Small intestine (tissue), 7 donors: ENCODE results near the gene CERS3. TPM values are rescaled to one million over a fixed set of nuclear protein-coding genes. Genes with fewer than 3 reads are reported as not detected.

Source experiments
- DNase-seq, 2 donors: peaks; one replicate each; pipeline versions ENCODE4 v3.0.0 to v3.0.0-alpha.2; 2013
- FAIRE-seq: peaks from 2 replicates; lab custom pipeline; 2012; peaks lifted over from hg19 to GRCh38; lab: Jason Lieb, UNC
- H3K27ac ChIP-seq, 3 donors: one replicate each; pipeline ENCODE4 v1.5.1; 2013; ENCODE audit warnings: low read length in 2 of 3, mild to moderate bottlenecking in 2 of 3, control low read depth in 1 of 3, inconsistent platforms in 1 of 3, low read depth in 1 of 3, moderate library complexity in 1 of 3
- H3K27me3 ChIP-seq, 3 donors: one replicate each; pipeline ENCODE4 v1.6.1; 2013; ENCODE audit warnings: low read length in 3 of 3, inconsistent platforms in 1 of 3; ENCODE audit not compliant: control insufficient read depth in 3 of 3, insufficient read depth in 3 of 3
- H3K36me3 ChIP-seq, 3 donors: one replicate each; pipeline ENCODE4 v1.6.1; 2013; ENCODE audit warnings: low read length in 3 of 3, inconsistent platforms in 1 of 3, low read depth in 1 of 3, mild to moderate bottlenecking in 1 of 3, moderate library complexity in 1 of 3; ENCODE audit not compliant: control insufficient read depth in 3 of 3, insufficient read depth in 2 of 3
- H3K4me1 ChIP-seq, 3 donors: one replicate each; pipeline ENCODE4 v1.6.1; 2013; ENCODE audit warnings: low read length in 2 of 3, inconsistent platforms in 1 of 3, low read depth in 1 of 3, mild to moderate bottlenecking in 1 of 3, moderate library complexity in 1 of 3; ENCODE audit not compliant: control insufficient read depth in 3 of 3, insufficient read depth in 2 of 3
- H3K4me3 ChIP-seq, 3 donors: one replicate each; pipeline ENCODE4 v1.5.1; 2013; ENCODE audit warnings: low read length in 3 of 3, control low read depth in 1 of 3, inconsistent platforms in 1 of 3, low read depth in 1 of 3, mild to moderate bottlenecking in 1 of 3, moderate library complexity in 1 of 3
- H3K9me3 ChIP-seq, 2 donors: one replicate each; pipeline ENCODE4 v1.6.1; 2013; ENCODE audit warnings: low read depth in 1 of 2, low read length in 1 of 2; ENCODE audit not compliant: control insufficient read depth in 2 of 2, insufficient read depth in 1 of 2
- WGBS, 3 donors: extraction: QIAGEN DNeasy Blood & Tissue Kit; methylation state at CpG; one replicate each; pipeline ENCODE4 v1.1.7; 2013; 5-methylcytosine and 5-hydroxymethylcytosine counted together
- polyA plus RNA-seq, 4 donors: library from polyadenylated mRNA; stranded (reverse) in 3 of 4; unstranded in 1 of 4; fragments of 200-250 nt in 3 of 4; fragments of 120-200 nt in 1 of 4; gene quantifications; one replicate each; pipeline versions ENCODE4 v1.2.1 to v1.2.3, GENCODE V29; 2013
- donor health status: healthy with polysubstance abuse.
- donor health status: control.
- donor health status: control.
- donor health status: Bipolar disorder and iron deficiency.
- donor health status: healthy.

Gene CERS3
- polyA plus RNA-seq, 4 donors, result 0.07 TPM; not detected in 2

DNA sequence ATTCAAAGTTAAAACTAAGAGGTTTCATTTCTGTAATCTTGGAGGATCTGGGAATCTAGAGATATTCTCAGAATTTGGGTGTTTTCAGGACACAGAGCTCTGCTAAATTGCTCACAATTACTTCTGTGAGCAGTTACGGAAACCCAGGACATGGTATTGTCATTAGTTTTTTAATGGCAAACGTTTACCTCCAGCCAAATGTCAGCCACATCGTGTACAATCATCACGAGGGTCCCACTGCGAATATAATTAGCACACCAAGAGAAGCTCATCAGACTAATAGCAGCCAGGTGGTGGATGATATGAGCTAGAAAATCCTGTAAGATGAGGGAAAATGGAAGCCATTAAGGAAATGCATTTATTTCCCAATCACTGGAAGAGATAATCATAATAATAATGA is 56.0 kb downstream of the CERS3 start:
- Histone ChIP-seq H3K36me3 (no peaks in the 10 kb centered on the region), H3K27ac (no peak overlapping the region), H3K27me3 (no peaks in the 10 kb centered on the region), H3K4me3 (no peak overlapping the region), H3K4me1 (no peaks in the 10 kb centered on the region), H3K9me3 (no peaks in the 10 kb centered on the region)
- DNase-seq, result no peak
- WGBS, 3 donors, result 66 to 81% (median 74%) methylated on average over 5 of the region's 5 CpGs
- FAIRE-seq, result no peak

DNA sequence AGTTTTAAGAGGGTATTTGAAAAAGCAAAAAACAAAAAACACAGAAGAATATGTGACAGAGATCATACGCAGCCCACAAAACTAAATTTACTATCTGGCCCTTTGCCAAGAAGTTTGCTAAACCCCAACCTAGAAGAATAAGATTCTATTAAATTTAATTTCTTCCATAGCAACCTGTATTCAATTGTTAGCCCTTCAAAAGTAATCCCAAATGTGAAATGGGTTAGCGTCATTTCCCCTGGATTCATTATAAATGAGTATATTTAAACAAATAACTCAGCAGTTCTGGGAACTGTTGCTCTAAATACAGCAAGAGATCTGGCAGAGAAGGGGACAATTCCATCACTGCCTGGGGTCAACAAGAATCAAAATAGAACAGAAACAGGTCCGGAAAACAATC is 56.8 kb downstream of the CERS3 start:
- no peaks in the 10 kb centered on the region for H3K9me3 ChIP-seq
- DNase-seq, result no peak

DNA sequence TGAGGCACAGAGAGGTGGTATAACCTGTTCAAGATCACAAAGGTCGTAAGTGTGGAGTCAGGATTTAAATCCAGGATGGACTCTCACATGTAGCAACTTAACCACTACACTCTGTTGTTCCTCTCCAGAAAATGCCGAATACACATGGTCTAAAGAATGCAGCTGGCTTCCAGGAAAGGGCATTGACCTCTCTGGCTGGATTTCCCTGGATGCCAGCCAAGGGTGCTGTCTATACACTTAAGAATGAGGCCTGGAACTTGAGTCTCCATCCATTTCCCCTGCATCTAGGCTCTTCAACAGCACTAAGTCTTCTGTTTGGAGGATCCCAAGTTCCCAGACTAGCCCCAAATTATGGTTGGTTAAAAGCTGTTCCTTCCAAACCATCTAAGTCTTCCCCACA is 60.5 kb downstream of the CERS3 start:
- H3K36me3 ChIP-seq, result no peaks in the 10 kb centered on the region
- H3K9me3 ChIP-seq, result no peaks in the 10 kb centered on the region
- DNase-seq (peak in 1 of 2 donors; percentile 34), FAIRE-seq (no peak)
- no peaks in the 10 kb centered on the region for H3K27me3 ChIP-seq
- no peaks in the 10 kb centered on the region for H3K4me1 ChIP-seq
- WGBS, 3 donors, result 55 to 65% (median 59%) methylated on average over 2 of the region's 2 CpGs
- no peak overlapping the region for H3K4me3 ChIP-seq
- no peak overlapping the region for H3K27ac ChIP-seq

More for the DNA sequence above, 56.8 kb downstream of the CERS3 start:
- Histone ChIP-seq H3K27ac (no peak overlapping the region), H3K4me1 (no peaks in the 10 kb centered on the region), H3K36me3 (no peaks in the 10 kb centered on the region), H3K4me3 (no peak overlapping the region), H3K27me3 (no peaks in the 10 kb centered on the region)
- FAIRE-seq, result no peak
- 73 to 86% (median 81%) methylated on average over 3 of the region's 3 CpGs for WGBS, 3 donors

DNA sequence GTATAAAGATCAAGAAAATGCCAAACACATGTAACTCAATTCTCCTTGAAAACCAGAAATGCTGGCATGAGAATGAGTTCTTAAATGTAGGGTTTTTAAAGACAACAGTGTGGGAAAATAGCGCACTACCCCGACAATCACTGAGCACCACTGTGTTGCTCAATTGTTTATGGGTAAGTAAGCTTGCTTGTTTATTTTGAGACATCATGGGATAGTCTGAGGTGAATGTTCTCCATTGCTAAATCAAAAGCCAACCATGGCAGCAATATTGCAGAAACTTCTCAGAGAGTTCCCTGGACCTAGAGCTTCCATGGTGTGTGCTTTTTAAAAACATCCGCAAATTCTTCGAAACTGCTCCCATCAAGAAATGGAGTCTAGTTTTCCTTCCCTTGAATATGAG is 62.7 kb downstream of the CERS3 start:
- Histone ChIP-seq H3K4me1 (no peaks in the 10 kb centered on the region), H3K27ac (no peak overlapping the region), H3K27me3 (no peaks in the 10 kb centered on the region), H3K9me3 (no peaks in the 10 kb centered on the region), H3K36me3 (no peaks in the 10 kb centered on the region), H3K4me3 (no peak overlapping the region)
- FAIRE-seq, result no peak
- 42 to 58% (median 55%) methylated on average over 4 of the region's 4 CpGs for WGBS, 3 donors
- no peak for DNase-seq

GRCh38 chr15:100464888-100465287 is 63.9 kb downstream of the CERS3 start:
- H3K27me3 ChIP-seq, result no peaks in the 10 kb centered on the region
- DNase-seq, result no peak
- H3K27ac ChIP-seq, result no peak overlapping the region
- no peak overlapping the region for H3K4me3 ChIP-seq
- WGBS, 3 donors, result 39 to 45% (median 43%) methylated on average over 5 of the region's 5 CpGs
- H3K9me3 ChIP-seq, result no peaks in the 10 kb centered on the region
- H3K4me1 ChIP-seq, result no peaks in the 10 kb centered on the region
- no peak for FAIRE-seq
- H3K36me3 ChIP-seq, result no peaks in the 10 kb centered on the region

GRCh38 chr15:100464256-100464655 is 64.5 kb downstream of the CERS3 start:
- FAIRE-seq (no peak), DNase-seq (no peak)
- Histone ChIP-seq H3K4me1 (no peaks in the 10 kb centered on the region), H3K9me3 (no peaks in the 10 kb centered on the region), H3K27ac (no peak overlapping the region), H3K27me3 (no peaks in the 10 kb centered on the region), H3K4me3 (no peak overlapping the region), H3K36me3 (no peaks in the 10 kb centered on the region)
- whole genome bisulfite sequencing, 3 donors, result 63 to 77% (median 64%) methylated on average over 3 of the region's 3 CpGs

DNA sequence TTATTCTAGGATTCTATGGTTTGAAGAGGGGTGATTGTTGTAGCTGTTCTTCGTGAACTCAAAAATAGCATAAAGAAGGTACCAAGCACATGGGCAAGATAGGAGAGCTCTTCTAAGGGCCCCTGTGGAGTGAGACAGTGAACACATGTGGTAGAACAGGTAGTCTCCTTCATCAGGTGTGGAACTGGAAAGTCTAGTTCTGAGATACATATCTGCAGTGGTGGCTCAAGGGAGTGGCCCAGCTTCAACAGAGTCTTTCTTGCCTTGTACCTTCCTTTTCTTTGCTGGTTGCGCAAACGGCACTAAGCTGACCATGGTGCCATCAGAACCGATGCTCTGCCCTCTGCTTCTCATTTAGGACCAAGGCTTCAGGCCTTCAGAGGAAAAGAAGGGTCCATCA is 65.2 kb downstream of the CERS3 start:
- Histone ChIP-seq H3K9me3 (no peaks in the 10 kb centered on the region), H3K27me3 (no peaks in the 10 kb centered on the region), H3K36me3 (no peaks in the 10 kb centered on the region), H3K27ac (no peak overlapping the region), H3K4me3 (no peak overlapping the region), H3K4me1 (no peaks in the 10 kb centered on the region)
- WGBS, 3 donors, result 91 to 97% (median 93%) methylated on average over 4 of the region's 4 CpGs
- DNase-seq, result no peak
- FAIRE-seq, result no peak

GRCh38 chr15:100461049-100461448 is 67.7 kb downstream of the CERS3 start:
- no peaks in the 10 kb centered on the region for H3K27me3 ChIP-seq
- H3K4me1 ChIP-seq, result no peaks in the 10 kb centered on the region
- no peak overlapping the region for H3K27ac ChIP-seq
- FAIRE-seq (no peak), DNase-seq (no peak)
- H3K36me3 ChIP-seq, result no peaks in the 10 kb centered on the region
- H3K9me3 ChIP-seq, result no peaks in the 10 kb centered on the region
- 15 to 76% (median 61%) methylated on average over 2 of the region's 2 CpGs for WGBS, 3 donors
- no peak overlapping the region for H3K4me3 ChIP-seq

DNA sequence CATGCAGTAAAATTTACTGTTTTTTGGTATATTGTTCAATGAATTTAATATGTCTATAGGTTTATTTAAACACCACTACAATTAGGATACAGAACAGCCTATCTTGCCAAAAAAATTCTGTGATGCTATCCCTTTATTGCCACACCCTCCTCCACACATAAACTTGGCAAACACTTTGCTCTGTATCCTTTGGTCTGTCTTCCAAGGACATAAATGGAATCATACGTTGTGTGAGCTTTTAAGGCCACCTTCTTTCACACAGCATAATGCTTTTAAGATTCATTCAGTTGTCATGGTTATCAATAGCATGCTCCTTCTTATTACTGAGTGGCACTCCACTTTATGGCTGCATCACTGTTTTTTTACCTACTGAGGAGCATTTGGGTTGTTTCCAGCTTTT is 71.5 kb downstream of the CERS3 start:
- WGBS, 3 donors, result 19 to 86% (median 38%) methylated on average over 1 of the region's 1 CpG
- no peaks in the 10 kb centered on the region for H3K4me1 ChIP-seq
- H3K27me3 ChIP-seq, result no peaks in the 10 kb centered on the region
- H3K36me3 ChIP-seq, result no peaks in the 10 kb centered on the region
- no peak for FAIRE-seq
- no peak for DNase-seq
- H3K9me3 ChIP-seq, result no peaks in the 10 kb centered on the region
- no peak overlapping the region for H3K27ac ChIP-seq
- no peak overlapping the region for H3K4me3 ChIP-seq
